ENCODE measurements around the gene SLC39A11.
"Not testable (repeated sequence)": the region's sequence is repeated elsewhere in the genome, so short reads cannot be mapped to it uniquely, and the experiment has no call there.

The SLC39A11 gene

GRCh38 chr17:72998343-72998742 lies 94.1 kb downstream of the SLC39A11 start:
- Histone ChIP-seq H3K9me3 (ENCODE audit: control insufficient read depth, low read length) (no peaks in the 10 kb centered on the region), H3K4me1 (ENCODE audit: control insufficient read depth, insufficient read depth, low read length) (no peaks in the 10 kb centered on the region), H3K27ac (ENCODE audit: insufficient read depth, low read depth, low read length, poor library complexity, severe bottlenecking) (no peak overlapping the region), H3K27me3 (ENCODE audit: control insufficient read depth, insufficient read depth, low read length, poor library complexity, severe bottlenecking) (no peaks in the 10 kb centered on the region), H3K36me3 (ENCODE audit: control insufficient read depth, insufficient read depth, low read length) (no peaks in the 10 kb centered on the region), H3K4me3 (ENCODE audit: insufficient read depth, low read depth, low read length) (no peak overlapping the region)
- 89 to 96% methylated on average over 1 of the region's 1 CpG for WGBS, 2 experiments

- Histone ChIP-seq H3K9me3 (ENCODE audit: control insufficient read depth, low read length) (no peaks in the 10 kb centered on the region), H3K4me1 (ENCODE audit: control insufficient read depth, insufficient read depth, low read length) (no peaks in the 10 kb centered on the region), H3K27me3 (ENCODE audit: control insufficient read depth, insufficient read depth, low read length, poor library complexity, severe bottlenecking) (no peaks in the 10 kb centered on the region), H3K27ac (ENCODE audit: insufficient read depth, low read depth, low read length, poor library complexity, severe bottlenecking) (no peak overlapping the region), H3K4me3 (ENCODE audit: insufficient read depth, low read depth, low read length) (no peak overlapping the region), H3K36me3 (ENCODE audit: control insufficient read depth, insufficient read depth, low read length) (no peaks in the 10 kb centered on the region)
- 98% methylated on average over 6 of the region's 6 CpGs for WGBS, 2 experiments
Measured at GRCh38 chr17:72997559-72997958, 94.9 kb downstream of the SLC39A11 start.

GRCh38 chr17:72996791-72997190 lies 95.7 kb downstream of the SLC39A11 start:
- no peaks in the 10 kb centered on the region for H3K36me3 ChIP-seq (ENCODE audit: control insufficient read depth, insufficient read depth, low read length)
- no peak overlapping the region for H3K4me3 ChIP-seq (ENCODE audit: insufficient read depth, low read depth, low read length)
- H3K4me1 ChIP-seq (ENCODE audit: control insufficient read depth, insufficient read depth, low read length): no peaks in the 10 kb centered on the region
- no peak overlapping the region for H3K27ac ChIP-seq (ENCODE audit: insufficient read depth, low read depth, low read length, poor library complexity, severe bottlenecking)
- WGBS, 2 experiments: 89 to 94% methylated on average over 4 of the region's 4 CpGs
- no peaks in the 10 kb centered on the region for H3K27me3 ChIP-seq (ENCODE audit: control insufficient read depth, insufficient read depth, low read length, poor library complexity, severe bottlenecking)
- no peaks in the 10 kb centered on the region for H3K9me3 ChIP-seq (ENCODE audit: control insufficient read depth, low read length)

- H3K4me1 ChIP-seq (ENCODE audit: control insufficient read depth, insufficient read depth, low read length): no peaks in the 10 kb centered on the region
- H3K27ac ChIP-seq (ENCODE audit: insufficient read depth, low read depth, low read length, poor library complexity, severe bottlenecking): no peak overlapping the region
- H3K9me3 ChIP-seq (ENCODE audit: control insufficient read depth, low read length): no peaks in the 10 kb centered on the region
- no peaks in the 10 kb centered on the region for H3K27me3 ChIP-seq (ENCODE audit: control insufficient read depth, insufficient read depth, low read length, poor library complexity, severe bottlenecking)
- no peaks in the 10 kb centered on the region for H3K36me3 ChIP-seq (ENCODE audit: control insufficient read depth, insufficient read depth, low read length)
- H3K4me3 ChIP-seq (ENCODE audit: insufficient read depth, low read depth, low read length): no peak overlapping the region
- WGBS, 2 experiments: 80 to 95% methylated on average over 1 of the region's 1 CpG
Measured at GRCh38 chr17:72995008-72995656, 97.4 kb downstream of the SLC39A11 start.

- not testable (repeated sequence) for H3K27me3 ChIP-seq (ENCODE audit: control insufficient read depth, insufficient read depth, low read length, poor library complexity, severe bottlenecking); H3K4me1 ChIP-seq (ENCODE audit: control insufficient read depth, insufficient read depth, low read length); H3K27ac ChIP-seq (ENCODE audit: insufficient read depth, low read depth, low read length, poor library complexity, severe bottlenecking); H3K36me3 ChIP-seq (ENCODE audit: control insufficient read depth, insufficient read depth, low read length); H3K4me3 ChIP-seq (ENCODE audit: insufficient read depth, low read depth, low read length); H3K9me3 ChIP-seq (ENCODE audit: control insufficient read depth, low read length)
- WGBS, 2 experiments: 73 to 75% methylated on average over 5 to 6 of the region's 6 CpGs
Measured at GRCh38 chr17:72992783-72993467, 99.6 kb downstream of the SLC39A11 start.

- Histone ChIP-seq H3K36me3 (ENCODE audit: control insufficient read depth, insufficient read depth, low read length) (no peaks in the 10 kb centered on the region), H3K27me3 (ENCODE audit: control insufficient read depth, insufficient read depth, low read length, poor library complexity, severe bottlenecking) (no peaks in the 10 kb centered on the region), H3K4me1 (ENCODE audit: control insufficient read depth, insufficient read depth, low read length) (no peaks in the 10 kb centered on the region), H3K9me3 (ENCODE audit: control insufficient read depth, low read length) (no peaks in the 10 kb centered on the region), H3K27ac (ENCODE audit: insufficient read depth, low read depth, low read length, poor library complexity, severe bottlenecking) (no peak overlapping the region), H3K4me3 (ENCODE audit: insufficient read depth, low read depth, low read length) (no peak overlapping the region)
- 93 to 97% methylated on average over 1 to 2 of the region's 2 CpGs for WGBS, 2 experiments
Measured at GRCh38 chr17:72991651-72992050, 100.8 kb downstream of the SLC39A11 start.

GRCh38 chr17:72989074-72989610 lies 103.3 kb downstream of the SLC39A11 start:
- WGBS, 2 experiments: 88 to 95% methylated on average over 4 to 6 of the region's 6 CpGs
- Histone ChIP-seq H3K27ac (ENCODE audit: insufficient read depth, low read depth, low read length, poor library complexity, severe bottlenecking) (no peak overlapping the region), H3K36me3 (ENCODE audit: control insufficient read depth, insufficient read depth, low read length) (no peaks in the 10 kb centered on the region), H3K4me1 (ENCODE audit: control insufficient read depth, insufficient read depth, low read length) (no peaks in the 10 kb centered on the region), H3K4me3 (ENCODE audit: insufficient read depth, low read depth, low read length) (no peak overlapping the region), H3K27me3 (ENCODE audit: control insufficient read depth, insufficient read depth, low read length, poor library complexity, severe bottlenecking) (no peaks in the 10 kb centered on the region), H3K9me3 (ENCODE audit: control insufficient read depth, low read length) (no peaks in the 10 kb centered on the region)

- H3K36me3 ChIP-seq (ENCODE audit: control insufficient read depth, insufficient read depth, low read length): no peaks in the 10 kb centered on the region
- no peaks in the 10 kb centered on the region for H3K9me3 ChIP-seq (ENCODE audit: control insufficient read depth, low read length)
- no peak overlapping the region for H3K27ac ChIP-seq (ENCODE audit: insufficient read depth, low read depth, low read length, poor library complexity, severe bottlenecking)
- no peaks in the 10 kb centered on the region for H3K27me3 ChIP-seq (ENCODE audit: control insufficient read depth, insufficient read depth, low read length, poor library complexity, severe bottlenecking)
- WGBS, 2 experiments: 89 to 94% methylated on average over 4 to 5 of the region's 5 CpGs
- no peak overlapping the region for H3K4me3 ChIP-seq (ENCODE audit: insufficient read depth, low read depth, low read length)
- no peaks in the 10 kb centered on the region for H3K4me1 ChIP-seq (ENCODE audit: control insufficient read depth, insufficient read depth, low read length)
Measured at GRCh38 chr17:72988451-72988850, 104.0 kb downstream of the SLC39A11 start.

GRCh38 chr17:72987166-72987565 lies 105.3 kb downstream of the SLC39A11 start:
- Histone ChIP-seq H3K27me3 (ENCODE audit: control insufficient read depth, insufficient read depth, low read length, poor library complexity, severe bottlenecking) (no peaks in the 10 kb centered on the region), H3K27ac (ENCODE audit: insufficient read depth, low read depth, low read length, poor library complexity, severe bottlenecking) (no peak overlapping the region), H3K4me1 (ENCODE audit: control insufficient read depth, insufficient read depth, low read length) (no peaks in the 10 kb centered on the region), H3K9me3 (ENCODE audit: control insufficient read depth, low read length) (no peaks in the 10 kb centered on the region), H3K4me3 (ENCODE audit: insufficient read depth, low read depth, low read length) (no peak overlapping the region), H3K36me3 (ENCODE audit: control insufficient read depth, insufficient read depth, low read length) (no peaks in the 10 kb centered on the region)
- 93 to 95% methylated on average over 1 of the region's 1 CpG for WGBS, 2 experiments

- no peak overlapping the region for H3K27ac ChIP-seq (ENCODE audit: insufficient read depth, low read depth, low read length, poor library complexity, severe bottlenecking)
- H3K27me3 ChIP-seq (ENCODE audit: control insufficient read depth, insufficient read depth, low read length, poor library complexity, severe bottlenecking): no peaks in the 10 kb centered on the region
- no peaks in the 10 kb centered on the region for H3K4me1 ChIP-seq (ENCODE audit: control insufficient read depth, insufficient read depth, low read length)
- 41 to 46% methylated on average over 11 of the region's 11 CpGs for WGBS, 2 experiments
- no peaks in the 10 kb centered on the region for H3K9me3 ChIP-seq (ENCODE audit: control insufficient read depth, low read length)
- no peak overlapping the region for H3K4me3 ChIP-seq (ENCODE audit: insufficient read depth, low read depth, low read length)
- no peaks in the 10 kb centered on the region for H3K36me3 ChIP-seq (ENCODE audit: control insufficient read depth, insufficient read depth, low read length)
Measured at GRCh38 chr17:72985882-72986720, 106.4 kb downstream of the SLC39A11 start.
